Mesenteric fat pad (tissue), 1 donor: Measurements from ENCODE around the gene LARGE1. TPM values are rescaled to one million over a fixed set of nuclear protein-coding genes. Genes with fewer than 3 reads are reported as not detected.

Experiments used
- DNase-seq: peaks from one replicate; pipeline ENCODE4 v3.0.0-alpha.2; 2020; ENCODE audit warnings: low spot score
- total RNA-seq: library from RNA; stranded (reverse); fragmentation: NEBNext Ultra II Directional; extraction: Animal tissue kit (Norgen Biotek cat#: 25700); gene quantifications from one replicate; pipeline ENCODE4 v1.2.1, GENCODE V29; 2021
- donor health status: DM: yes; HTN: yes; CAD: no.

LARGE1 gene
- total RNA-seq, 1 donor from 2014 or later, result 26.2 TPM

DNA sequence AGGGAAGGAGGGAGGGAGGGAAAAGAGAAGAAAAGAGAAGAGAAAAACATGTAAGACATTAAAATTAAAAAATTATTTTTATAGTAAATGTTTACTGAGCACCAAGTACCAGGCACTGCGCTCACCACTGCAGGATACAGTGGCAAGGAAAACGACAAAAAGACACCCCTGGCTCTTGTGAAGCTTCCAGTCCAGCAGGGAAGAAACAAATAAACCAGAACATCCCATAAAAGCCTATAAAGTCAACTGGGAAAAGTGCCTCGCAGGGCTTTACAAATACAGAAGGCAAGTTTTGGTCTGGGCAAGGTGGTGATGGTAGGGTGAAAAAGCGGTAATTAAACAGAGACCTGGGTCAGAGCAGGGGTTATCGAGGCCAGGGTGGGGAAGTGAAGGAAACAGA lies 33.6 kb downstream of the LARGE1 start:
- no peak for DNase-seq

DNA sequence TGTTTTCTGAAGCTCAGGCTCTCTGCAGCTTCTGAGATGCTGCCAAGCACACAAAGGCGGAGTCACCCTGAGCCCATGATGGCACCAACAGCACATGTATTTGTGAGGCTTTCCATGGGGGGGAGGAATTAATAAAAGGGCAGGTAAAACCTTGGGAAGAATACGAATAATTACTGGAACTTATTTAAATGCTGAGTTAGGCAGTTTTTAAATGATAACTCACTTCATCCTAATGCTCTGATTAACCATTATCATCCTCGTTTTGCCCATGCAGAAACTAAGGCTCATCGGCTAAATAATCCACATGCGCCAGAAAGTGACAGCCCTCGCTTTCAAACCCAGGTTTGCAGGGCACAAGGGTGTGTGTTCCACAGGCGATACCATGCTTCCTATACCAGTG lies 35.4 kb downstream of the LARGE1 start:
- no peak for DNase-seq

- no peak for DNase-seq
Observed at GRCh38 chr22:33883961-33884808, 36.1 kb downstream of the LARGE1 start.

GRCh38 chr22:33883561-33883960 lies 36.7 kb downstream of the LARGE1 start:
- no peak for DNase-seq

GRCh38 chr22:33882991-33883390 lies 37.3 kb downstream of the LARGE1 start:
- no peak for DNase-seq

GRCh38 chr22:33880986-33881385 lies 39.3 kb downstream of the LARGE1 start:
- no peak for DNase-seq

DNA sequence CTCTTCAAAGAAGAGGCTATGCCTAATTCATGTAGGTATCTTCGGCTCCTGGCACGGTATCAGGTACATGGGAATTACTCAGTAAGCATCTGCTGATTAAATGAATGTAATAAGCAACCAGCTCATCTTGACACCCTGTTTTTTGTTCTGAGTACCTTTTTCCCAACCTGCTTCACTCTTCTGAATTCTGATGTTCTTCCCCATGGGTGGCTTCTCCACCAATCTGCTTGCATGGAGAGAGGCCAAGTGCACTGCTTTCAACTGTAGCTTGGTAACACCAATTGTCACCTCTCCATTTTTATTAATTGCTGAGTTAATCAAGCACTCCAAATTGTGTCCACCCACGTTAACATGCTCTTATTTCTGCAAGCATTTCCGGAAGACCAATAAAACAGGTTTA lies 40.5 kb downstream of the LARGE1 start:
- no peak for DNase-seq

GRCh38 chr22:33875316-33875715 lies 45.0 kb downstream of the LARGE1 start:
- no peak for DNase-seq

DNA sequence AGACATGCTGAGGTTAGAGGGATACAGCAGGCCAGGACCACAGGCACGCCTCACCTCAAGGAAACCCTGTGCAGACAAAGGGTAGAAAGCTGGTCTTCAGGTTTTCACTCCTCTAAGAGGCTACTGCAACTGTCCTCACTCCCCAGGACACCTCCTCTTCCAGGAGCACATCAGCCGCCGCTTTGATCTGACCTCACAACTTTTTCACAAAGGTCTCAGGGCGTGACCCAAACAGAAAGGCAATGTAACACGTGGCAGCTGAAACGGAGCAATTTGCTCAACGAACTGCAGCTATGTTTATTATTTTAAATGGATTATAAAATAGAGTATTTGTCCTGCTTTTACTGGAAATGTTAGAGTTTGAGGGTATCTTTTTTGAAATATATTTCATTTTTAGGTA lies 46.1 kb downstream of the LARGE1 start:
- no peak for DNase-seq

- DNase-seq, result no peak
Observed at GRCh38 chr22:33873666-33874065, 46.6 kb downstream of the LARGE1 start.

DNA sequence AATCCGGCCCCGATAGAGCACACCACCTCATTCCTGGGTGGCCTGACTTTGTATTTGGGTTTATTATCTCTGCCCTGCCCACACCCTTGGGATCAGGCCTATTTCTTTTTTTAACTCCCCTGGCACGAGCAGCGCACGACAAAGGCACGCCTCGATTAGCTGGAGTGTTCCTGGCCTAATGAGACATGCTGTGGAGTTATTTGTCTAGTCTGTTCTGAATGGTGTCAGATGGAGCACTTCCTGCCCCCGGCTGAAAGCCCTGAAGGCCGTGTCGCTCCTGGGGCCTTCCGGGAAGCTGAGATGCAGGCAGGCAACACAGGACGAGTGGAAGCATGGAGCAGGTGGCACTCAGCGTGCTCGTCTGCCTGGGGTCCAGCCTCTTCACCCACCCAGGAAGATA lies 47.1 kb downstream of the LARGE1 start:
- no peak for DNase-seq

GRCh38 chr22:33871935-33872334 lies 48.3 kb downstream of the LARGE1 start:
- no peak for DNase-seq

DNA sequence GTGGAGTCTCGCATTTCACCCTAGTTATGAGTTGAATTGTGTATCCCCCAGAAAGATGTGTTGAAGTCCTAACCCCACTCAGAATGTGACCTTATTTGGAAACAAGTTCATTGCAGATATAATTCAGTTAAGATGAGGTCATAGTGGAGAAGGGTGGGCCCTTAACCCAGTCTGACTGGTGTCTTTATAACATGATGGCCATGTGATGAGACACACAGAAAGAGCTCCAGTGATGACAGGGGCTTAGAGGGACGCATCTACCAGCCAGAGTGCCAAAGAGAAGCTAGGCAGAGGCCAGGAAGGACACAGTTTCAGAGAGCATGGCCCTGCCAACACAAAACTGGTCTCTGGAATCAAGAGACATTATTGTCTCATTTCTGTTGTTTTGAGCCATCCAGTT lies 50.3 kb downstream of the LARGE1 start:
- no peak for DNase-seq

- no peak for DNase-seq
Observed at GRCh38 chr22:33867971-33868370, 52.3 kb downstream of the LARGE1 start.

- DNase-seq, result no peak
Observed at GRCh38 chr22:33867118-33867866, 53.0 kb downstream of the LARGE1 start.

- DNase-seq, result no peak
Observed at GRCh38 chr22:33866511-33866910, 53.8 kb downstream of the LARGE1 start.

DNA sequence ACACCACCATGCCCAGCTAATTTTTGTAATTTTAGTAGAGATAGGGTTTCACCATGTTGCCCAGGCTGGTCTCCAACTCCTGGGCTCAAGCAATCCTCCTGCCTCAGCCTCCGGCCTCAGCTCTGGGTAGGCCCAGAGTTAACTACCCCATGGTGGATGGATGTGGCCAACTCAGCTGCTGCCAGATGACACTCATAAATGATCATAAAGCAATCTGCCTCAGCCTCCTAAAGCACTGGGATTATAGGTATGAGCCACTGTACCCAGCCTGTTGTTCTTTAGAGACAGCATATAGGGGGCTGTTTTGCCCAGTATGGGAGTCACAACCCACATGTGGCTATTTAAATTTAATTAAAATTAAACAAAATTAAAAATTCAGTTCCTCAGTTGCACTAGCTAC lies 54.3 kb downstream of the LARGE1 start:
- DNase-seq, result no peak

- DNase-seq, result no peak
Observed at GRCh38 chr22:33865248-33865647, 55.0 kb downstream of the LARGE1 start.

- DNase-seq, result no peak
Observed at GRCh38 chr22:33864723-33865130, 55.5 kb downstream of the LARGE1 start.

DNA sequence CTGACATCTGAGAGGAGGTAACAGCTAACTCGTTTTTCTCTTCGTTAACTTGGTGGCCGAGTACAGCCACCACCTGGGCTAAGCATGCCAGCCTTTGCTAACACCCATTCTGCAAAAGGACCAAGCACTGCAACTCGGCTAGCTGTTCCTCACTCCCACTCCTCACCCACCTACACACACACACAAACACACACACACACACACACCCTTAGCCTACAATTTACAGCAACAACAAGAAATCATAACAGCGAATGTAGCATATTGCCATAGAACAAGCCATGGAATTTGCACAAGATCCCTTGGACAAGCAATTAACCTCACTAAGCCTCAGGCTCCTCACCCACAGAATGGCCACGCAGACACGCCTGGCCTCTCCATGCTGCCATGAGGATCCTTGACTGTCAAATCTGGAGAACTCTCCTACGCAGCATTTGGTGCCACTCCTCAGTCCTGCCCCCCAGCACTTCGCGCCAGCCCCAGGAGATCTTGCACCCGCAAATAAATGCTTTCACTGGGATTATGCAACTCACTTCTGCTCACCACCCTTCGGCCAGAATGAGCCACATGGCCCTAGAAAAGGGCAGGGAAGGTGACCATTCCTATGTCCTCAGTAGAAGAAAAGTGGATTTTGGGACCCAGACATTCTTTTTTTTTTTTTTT lies 58.9 kb downstream of the LARGE1 start:
- DNase-seq, result no peak

DNA sequence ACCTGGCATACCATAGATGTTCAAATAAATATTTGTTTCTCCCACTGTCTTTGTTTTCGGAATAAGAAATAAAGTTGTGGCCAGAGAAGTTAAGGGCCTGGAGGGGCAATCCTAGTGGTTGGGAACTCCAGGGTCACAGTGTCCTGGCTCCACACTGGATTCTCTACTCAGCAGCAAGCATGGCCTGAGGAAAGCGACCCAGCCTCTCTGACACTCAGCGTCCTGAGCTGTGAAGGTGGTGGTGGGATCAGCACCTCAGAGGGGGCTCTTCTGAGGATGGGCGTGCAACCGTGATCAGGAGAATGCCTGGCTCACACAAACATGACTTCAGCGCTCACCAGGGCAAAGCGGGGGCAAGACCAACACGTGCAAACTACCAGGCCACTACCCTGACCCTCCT lies 59.9 kb downstream of the LARGE1 start:
- no peak for DNase-seq

- DNase-seq, result no peak
Observed at GRCh38 chr22:33859311-33859710, 61.0 kb downstream of the LARGE1 start.
